Activated CD4-positive, alpha-beta T cell treated with anti-CD3 and anti-CD28 coated beads for 36 hours (primary cell): ENCODE measurements around the gene AHCYL2. TPM values are rescaled to one million over a fixed set of nuclear protein-coding genes. Genes with fewer than 3 reads are reported as not detected.
A peak's percentile ranks its signal among the peaks of the same experiment; 100 is the strongest.

Source experiments
- ATAC-seq: fragments of 200-7000 bp; cut with Tn5 transposase; one replicate; pipeline ENCODE4 v1.10.0; 2021; ENCODE audit warnings: mild to moderate bottlenecking, moderate library complexity
- CTCF ChIA-PET: fragments of 350-600 bp; sonication (Branson Sonifier 250); formaldehyde crosslinking; loops from one replicate; lab custom pipeline; 2021; ENCODE audit warnings: antibody characterized with exemption; lab: Charles Lee
- POLR2A ChIA-PET: fragments of 350-600 bp; sonication (Branson Sonifier 250); formaldehyde crosslinking; loops from one replicate; lab custom pipeline; 2021; ENCODE audit warnings: antibody characterized with exemption, inconsistent platforms; lab: Charles Lee
- DNase-seq: peaks from one replicate; pipeline ENCODE4 v3.0.0-alpha.2; 2020
- H3K27ac Mint-ChIP-seq: one replicate; pipeline ENCODE4 v1.8.0; 2021; ENCODE audit warnings: mixed read lengths
- H3K27me3 Mint-ChIP-seq: one replicate; pipeline ENCODE4 v1.8.0; 2021; ENCODE audit warnings: mixed read lengths
- H3K36me3 Mint-ChIP-seq: one replicate; pipeline ENCODE4 v1.8.0; 2021; ENCODE audit warnings: low read depth, mixed read lengths
- H3K4me1 Mint-ChIP-seq: one replicate; pipeline ENCODE4 v1.8.0; 2021; ENCODE audit warnings: mixed read lengths
- H3K4me3 Mint-ChIP-seq: one replicate; pipeline ENCODE4 v1.8.0; 2021; ENCODE audit warnings: mild to moderate bottlenecking, moderate library complexity, mixed read lengths
- H3K9me3 Mint-ChIP-seq: one replicate; pipeline ENCODE4 v1.8.0; 2021; ENCODE audit warnings: low read depth, mixed read lengths
- intact Hi-C, 2 experiments: fragments of 100-400 bp; cut with DNase I in 1 of 2; cut with micrococcal nuclease in 1 of 2; formaldehyde crosslinking; loops; one replicate each; pipeline versions ENCODE4 v1.14.2 to v1.15.1; 2022 to 2024; cut with DNase I, micrococcal nuclease
- total RNA-seq, 2 experiments: library from RNA; stranded (reverse); gene quantifications; one replicate each; pipeline ENCODE4 v1.2.3, GENCODE V29; 2021

AHCYL2 gene
- total RNA-seq, 2 experiments from 2014 or later: 14.1 to 14.9 TPM

GRCh38 chr7:129383542-129384132 is 158.8 kb downstream of the AHCYL2 start:
- Mint-ChIP-seq H3K27me3 (no peaks in the 10 kb centered on the region), H3K9me3 (no peaks in the 10 kb centered on the region), H3K36me3 (peaks cover 8% of the 10 kb centered on the region), H3K4me3 (no peak overlapping the region), H3K4me1 (peaks cover 16% of the 10 kb centered on the region), H3K27ac (no peak overlapping the region)
- intact Hi-C loops: no loop called here
- ATAC-seq: no peak
- CTCF ChIA-PET: interaction anchor here (1.0 kb wide), 1 partner anchor 18 kb away, joined by 3 read pairs; no protein-coding TSS in a partner anchor
- no peak for DNase-seq
- POLR2A ChIA-PET: no interaction called here

GRCh38 chr7:129385116-129385515 is 160.3 kb downstream of the AHCYL2 start:
- ChIA-PET CTCF (interaction anchor here (0.5 to 1.7 kb wide), 4 partner anchors 9 to 167 kb away, joined by 3 to 10 read pairs (median 4); no protein-coding TSS in a partner anchor), POLR2A (no interaction called here)
- no peak overlapping the region for H3K4me3 Mint-ChIP-seq
- intact Hi-C loops: no loop called here
- peaks cover 16% of the 10 kb centered on the region for H3K4me1 Mint-ChIP-seq
- no peaks in the 10 kb centered on the region for H3K9me3 Mint-ChIP-seq
- ATAC-seq: peak; percentile 21
- H3K36me3 Mint-ChIP-seq: peaks cover 8% of the 10 kb centered on the region
- DNase-seq: no peak
- no peak overlapping the region for H3K27ac Mint-ChIP-seq
- H3K27me3 Mint-ChIP-seq: no peaks in the 10 kb centered on the region

- ATAC-seq: no peak
- no peak overlapping the region for H3K27ac Mint-ChIP-seq
- POLR2A ChIA-PET: no interaction called here
Observed at GRCh38 chr7:129385598-129385997, 160.8 kb downstream of the AHCYL2 start.

DNA sequence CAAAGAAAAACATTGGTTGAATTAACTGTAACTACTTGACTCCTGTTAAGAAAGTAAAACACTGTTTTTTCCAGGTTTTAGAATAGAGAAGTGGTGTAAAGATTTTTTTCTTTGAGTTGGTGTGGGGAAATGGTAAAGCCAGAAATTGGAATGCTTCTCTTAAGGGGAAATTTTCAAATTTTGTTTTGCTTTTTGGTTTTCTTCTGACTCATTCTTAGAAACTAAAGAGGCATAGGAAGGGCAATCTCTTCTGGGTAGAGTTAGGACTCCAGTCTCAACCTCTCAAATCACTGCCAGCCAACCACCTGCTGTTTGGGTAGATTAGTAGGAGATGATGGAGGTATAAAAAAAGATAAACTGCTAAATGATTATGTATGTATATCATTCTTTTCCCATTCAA is 161.7 kb downstream of the AHCYL2 start:
- intact Hi-C loops: no loop called here
- POLR2A ChIA-PET: interaction anchor here (0.6 kb wide), 1 partner anchor 1636 kb away, joined by 7 read pairs; no protein-coding TSS in a partner anchor
- ATAC-seq: peak; percentile 75

More at GRCh38 chr7:129385598-129385997, 160.8 kb downstream of the AHCYL2 start:
- Mint-ChIP-seq H3K4me1 (peaks cover 16% of the 10 kb centered on the region), H3K9me3 (no peaks in the 10 kb centered on the region), H3K36me3 (peaks cover 8% of the 10 kb centered on the region), H3K4me3 (no peak overlapping the region), H3K27me3 (no peaks in the 10 kb centered on the region)
- intact Hi-C loops: no loop called here
- CTCF ChIA-PET: interaction anchor here (0.5 to 1.7 kb wide), 3 partner anchors 11 to 167 kb away, joined by 4 to 10 read pairs (median 5); no protein-coding TSS in a partner anchor
- no peak for DNase-seq

DNA sequence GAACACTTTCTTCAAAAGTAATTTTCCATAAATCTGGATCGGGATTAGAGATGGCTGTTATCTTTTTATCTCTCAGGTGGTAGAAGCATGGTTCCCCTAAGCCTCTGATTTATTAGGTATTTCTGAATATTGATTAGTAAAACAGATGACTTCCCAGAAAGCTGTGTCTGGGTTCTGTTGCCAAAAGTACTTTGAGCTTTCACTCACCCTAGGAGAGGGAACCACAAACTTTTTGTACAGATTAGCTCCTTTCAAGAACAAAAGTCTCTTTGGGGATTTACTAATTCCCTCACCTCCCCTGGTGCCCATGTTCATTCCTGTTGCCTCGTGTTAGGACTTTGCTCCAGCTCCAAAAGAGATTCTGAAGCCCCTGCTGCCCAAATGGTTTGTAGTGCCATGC is 162.7 kb downstream of the AHCYL2 start:
- Mint-ChIP-seq H3K27me3 (no peaks in the 10 kb centered on the region), H3K9me3 (no peaks in the 10 kb centered on the region), H3K4me3 (no peak overlapping the region), H3K27ac (no peak overlapping the region), H3K36me3 (peaks cover 5% of the 10 kb centered on the region), H3K4me1 (peaks cover 12% of the 10 kb centered on the region)
- ChIA-PET POLR2A (no interaction called here), CTCF (interaction anchor here (0.5 to 6.3 kb wide), 8 partner anchors 11 to 169 kb away, joined by 3 to 41 read pairs (median 6); no protein-coding TSS in a partner anchor)
- intact Hi-C loops: no loop called here
- DNase-seq: no peak
- ATAC-seq: no peak

More for the DNA sequence above, 161.7 kb downstream of the AHCYL2 start:
- H3K27ac Mint-ChIP-seq: no peak overlapping the region
- peaks cover 8% of the 10 kb centered on the region for H3K36me3 Mint-ChIP-seq
- no peak overlapping the region for H3K4me3 Mint-ChIP-seq
- H3K9me3 Mint-ChIP-seq: no peaks in the 10 kb centered on the region
- no peaks in the 10 kb centered on the region for H3K27me3 Mint-ChIP-seq
- CTCF ChIA-PET: interaction anchor here (0.6 to 6.3 kb wide), 6 partner anchors 10 to 647 kb away, joined by 3 to 41 read pairs (median 6); partner anchors contain the start of gene CALU
- no peak for DNase-seq
- peaks cover 16% of the 10 kb centered on the region for H3K4me1 Mint-ChIP-seq

DNA sequence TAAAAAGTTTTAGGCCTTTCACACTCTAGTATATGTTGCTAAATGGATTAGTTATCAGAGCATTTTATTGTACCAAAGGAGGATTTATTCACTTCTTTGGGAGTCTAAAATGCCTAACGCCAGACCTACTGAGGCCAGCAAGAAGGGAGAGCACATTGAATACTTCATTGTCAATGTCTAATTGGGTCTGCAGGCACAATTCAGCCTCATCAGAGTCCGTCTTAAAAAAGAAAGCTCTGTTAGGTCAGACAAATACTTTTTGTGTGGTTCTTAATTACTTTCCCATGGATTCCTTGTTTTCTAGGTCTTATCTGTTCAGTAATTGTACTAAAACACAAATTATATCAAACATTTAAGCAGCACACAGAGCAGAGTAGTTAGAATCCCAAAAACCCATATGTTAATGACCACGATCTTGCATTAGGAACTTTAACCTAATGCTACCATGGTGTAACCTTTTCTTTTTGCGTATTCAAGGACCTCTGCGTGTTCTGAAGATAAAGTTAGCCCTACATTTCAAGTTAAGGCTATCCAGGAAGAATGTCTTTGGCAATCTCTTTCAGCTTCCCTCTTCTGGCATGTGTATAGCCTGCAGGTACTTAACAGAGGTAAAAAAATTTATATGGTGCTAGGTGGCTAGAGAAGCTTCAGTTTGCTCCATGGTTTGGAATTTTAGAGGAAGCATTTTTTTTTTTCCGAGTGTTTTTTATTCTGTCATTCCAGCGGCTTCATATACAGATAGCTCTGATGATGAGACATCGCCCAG is 163.7 kb downstream of the AHCYL2 start:
- POLR2A ChIA-PET: no interaction called here

GRCh38 chr7:129389829-129390228 is 165.0 kb downstream of the AHCYL2 start:
- H3K4me1 Mint-ChIP-seq: peaks cover 9% of the 10 kb centered on the region
- H3K27ac Mint-ChIP-seq: no peak overlapping the region
- DNase-seq: no peak
- intact Hi-C loops: no loop called here
- H3K36me3 Mint-ChIP-seq: peaks cover 10% of the 10 kb centered on the region
- ATAC-seq: no peak
- no peaks in the 10 kb centered on the region for H3K27me3 Mint-ChIP-seq
- H3K9me3 Mint-ChIP-seq: no peaks in the 10 kb centered on the region
- CTCF ChIA-PET: interaction anchor here (1.1 to 6.3 kb wide), 6 partner anchors 9 to 172 kb away, joined by 3 to 41 read pairs (median 9); no protein-coding TSS in a partner anchor
- no peak overlapping the region for H3K4me3 Mint-ChIP-seq
- POLR2A ChIA-PET: no interaction called here

More for the DNA sequence above, 163.7 kb downstream of the AHCYL2 start:
- H3K27ac Mint-ChIP-seq: no peak overlapping the region
- H3K4me1 Mint-ChIP-seq: peaks cover 9% of the 10 kb centered on the region
- H3K27me3 Mint-ChIP-seq: no peaks in the 10 kb centered on the region
- H3K9me3 Mint-ChIP-seq: no peaks in the 10 kb centered on the region
- H3K4me3 Mint-ChIP-seq: no peak overlapping the region
- intact Hi-C loops: no loop called here
- CTCF ChIA-PET: interaction anchor here (0.6 to 6.3 kb wide), 8 partner anchors 8 to 262 kb away, joined by 3 to 41 read pairs (median 7); no protein-coding TSS in a partner anchor
- no peak for ATAC-seq
- no peak for DNase-seq
- peaks cover 6% of the 10 kb centered on the region for H3K36me3 Mint-ChIP-seq

GRCh38 chr7:129390314-129390713 is 165.5 kb downstream of the AHCYL2 start:
- no peak overlapping the region for H3K4me3 Mint-ChIP-seq
- H3K27me3 Mint-ChIP-seq: no peaks in the 10 kb centered on the region
- H3K9me3 Mint-ChIP-seq: no peaks in the 10 kb centered on the region
- no peak overlapping the region for H3K27ac Mint-ChIP-seq
- H3K36me3 Mint-ChIP-seq: peaks cover 10% of the 10 kb centered on the region
- DNase-seq (no peak), ATAC-seq (no peak)
- ChIA-PET POLR2A (no interaction called here), CTCF (interaction anchor here (1.7 to 6.3 kb wide), 4 partner anchors 10 to 19 kb away, joined by 6 to 41 read pairs (median 9); no protein-coding TSS in a partner anchor)
- intact Hi-C loops: no loop called here
- peaks cover 8% of the 10 kb centered on the region for H3K4me1 Mint-ChIP-seq

GRCh38 chr7:129391546-129392171 is 166.8 kb downstream of the AHCYL2 start:
- Mint-ChIP-seq H3K9me3 (no peaks in the 10 kb centered on the region), H3K27ac (no peak overlapping the region), H3K4me1 (peaks cover 1% of the 10 kb centered on the region), H3K27me3 (no peaks in the 10 kb centered on the region), H3K4me3 (no peak overlapping the region), H3K36me3 (peaks cover 8% of the 10 kb centered on the region)
- no peak for ATAC-seq
- intact Hi-C loops: no loop called here
- POLR2A ChIA-PET: no interaction called here
- DNase-seq: no peak
- CTCF ChIA-PET: interaction anchor here (0.7 to 6.3 kb wide), 4 partner anchors 15 to 265 kb away, joined by 3 to 41 read pairs (median 7); no protein-coding TSS in a partner anchor

GRCh38 chr7:129393255-129393654 is 168.4 kb downstream of the AHCYL2 start:
- H3K4me1 Mint-ChIP-seq: no peaks in the 10 kb centered on the region
- H3K27me3 Mint-ChIP-seq: no peaks in the 10 kb centered on the region
- DNase-seq (no peak), ATAC-seq (no peak)
- intact Hi-C loops: no loop called here
- ChIA-PET CTCF (interaction anchor here (0.6 kb wide), 1 partner anchor 19 kb away, joined by 3 read pairs; no protein-coding TSS in a partner anchor), POLR2A (no interaction called here)
- no peaks in the 10 kb centered on the region for H3K9me3 Mint-ChIP-seq
- no peak overlapping the region for H3K4me3 Mint-ChIP-seq
- peaks cover 5% of the 10 kb centered on the region for H3K36me3 Mint-ChIP-seq
- no peak overlapping the region for H3K27ac Mint-ChIP-seq

DNA sequence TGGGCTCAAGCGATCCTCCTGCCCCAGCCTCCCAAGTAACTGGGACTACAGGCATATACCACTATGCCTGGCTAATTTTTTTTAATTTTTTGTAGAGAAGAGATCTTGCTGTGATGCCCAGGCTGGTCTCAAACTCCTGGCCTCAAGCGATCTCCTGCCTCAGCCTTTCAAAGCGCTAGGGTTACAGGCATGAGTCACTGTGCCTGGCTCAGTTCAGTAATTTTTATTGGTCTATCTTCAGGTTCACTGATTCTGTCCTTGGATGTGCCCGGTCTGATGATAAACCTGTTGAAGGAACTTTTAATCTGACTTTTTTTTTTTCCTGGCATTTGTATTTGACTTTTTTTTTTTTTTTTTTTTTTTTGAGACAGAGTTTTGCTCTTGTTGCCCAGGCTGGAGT is 169.3 kb downstream of the AHCYL2 start:
- Mint-ChIP-seq H3K4me3 (no peak overlapping the region), H3K27me3 (no peaks in the 10 kb centered on the region), H3K4me1 (no peaks in the 10 kb centered on the region), H3K27ac (no peak overlapping the region), H3K9me3 (no peaks in the 10 kb centered on the region), H3K36me3 (peaks cover 5% of the 10 kb centered on the region)
- ATAC-seq (no peak), DNase-seq (no peak)
- CTCF ChIA-PET: no interaction called here
- POLR2A ChIA-PET: no interaction called here
- intact Hi-C loops: no loop called here
